GM10266 (cell line): ENCODE data around the gene SESN1.

Experiments used
- DNase-seq: peaks from one replicate; pipeline ENCODE4 v3.0.0; 2012; ENCODE audit errors: extremely low spot score
- CTCF ChIP-seq: IDR thresholded peaks from 2 replicates; pipeline ENCODE4 v1.5.1; 2012; ENCODE audit warnings: mild to moderate bottlenecking, low read depth; ENCODE audit not compliant: control insufficient read depth, insufficient read depth; ENCODE audit errors: missing control alignments

Gene SESN1

GRCh38 chr6:109071125-109071917 lies 23.3 kb downstream of the SESN1 start:
- no peak for DNase-seq
- no peak for TF ChIP-seq CTCF

GRCh38 chr6:109069746-109070145 lies 24.9 kb downstream of the SESN1 start:
- DNase-seq: no peak
- TF ChIP-seq CTCF: no peak

- TF ChIP-seq CTCF: no peak
- DNase-seq: no peak
Observed at GRCh38 chr6:109062767-109063352, 31.8 kb downstream of the SESN1 start.

- no peak for DNase-seq
- TF ChIP-seq CTCF: no peak
Observed at GRCh38 chr6:109062216-109062615, 32.4 kb downstream of the SESN1 start.

- no peak for TF ChIP-seq CTCF
- no peak for DNase-seq
Observed at GRCh38 chr6:109060571-109060970, 34.1 kb downstream of the SESN1 start.

GRCh38 chr6:109059571-109060021 lies 35.0 kb downstream of the SESN1 start:
- peak; percentile 36 for DNase-seq
- no peak for TF ChIP-seq CTCF

GRCh38 chr6:109059153-109059552 lies 35.5 kb downstream of the SESN1 start:
- DNase-seq: no peak
- no peak for TF ChIP-seq CTCF
